Mesenchymal stem cell (in vitro differentiated cells and primary cell): ENCODE data around the gene KDELR1.

ENCODE experiments used
- DNase-seq: peaks from one replicate; pipeline ENCODE4 v3.0.0-alpha.2; 2013
- H2AFZ ChIP-seq: one replicate; pipeline ENCODE4 v1.6.1; 2013; ENCODE audit warnings: low read depth, mild to moderate bottlenecking, control low read depth, inconsistent platforms, low read length, moderate library complexity
- H2AK5ac ChIP-seq: 2 replicates; pipeline ENCODE4 v1.6.1; 2013; ENCODE audit warnings: low read length, moderate library complexity, mild to moderate bottlenecking, inconsistent platforms; ENCODE audit not compliant: severe bottlenecking
- H2BK120ac ChIP-seq: one replicate; pipeline ENCODE4 v1.6.1; 2013; ENCODE audit warnings: low read depth, mild to moderate bottlenecking, inconsistent platforms, low read length, moderate library complexity
- H2BK12ac ChIP-seq, 2 experiments: one replicate each; pipeline ENCODE4 v1.6.1; 2013; ENCODE audit warnings: inconsistent platforms in 2 of 2, low read length in 2 of 2, mild to moderate bottlenecking in 2 of 2, moderate library complexity in 2 of 2, control low read depth in 1 of 2
- H2BK15ac ChIP-seq: one replicate; pipeline ENCODE4 v1.6.1; 2013; ENCODE audit warnings: mild to moderate bottlenecking, low read depth, inconsistent platforms; ENCODE audit not compliant: poor library complexity, severe bottlenecking
- H2BK5ac ChIP-seq: 2 replicates; pipeline ENCODE4 v1.6.1; 2013; ENCODE audit warnings: low read depth, mild to moderate bottlenecking, low read length, control low read depth, inconsistent platforms; ENCODE audit not compliant: poor library complexity, severe bottlenecking
- H3K14ac ChIP-seq, 2 experiments: one replicate each; pipeline ENCODE4 v1.6.1; 2013; ENCODE audit warnings: inconsistent platforms in 2 of 2, low read length in 2 of 2, control low read depth in 1 of 2, mild to moderate bottlenecking in 1 of 2, moderate library complexity in 1 of 2
- H3K18ac ChIP-seq, 2 experiments: one replicate each; pipeline ENCODE4 v1.6.1; 2013; ENCODE audit warnings: inconsistent platforms in 2 of 2, low read length in 2 of 2, control low read depth in 1 of 2, low read depth in 1 of 2, mild to moderate bottlenecking in 1 of 2
- H3K23ac ChIP-seq, 2 experiments: one replicate each; pipeline ENCODE4 v1.6.1; 2013; ENCODE audit warnings: inconsistent platforms in 2 of 2, low read length in 2 of 2, mild to moderate bottlenecking in 2 of 2, moderate library complexity in 2 of 2, control low read depth in 1 of 2
- H3K27ac ChIP-seq: 2 replicates; pipeline ENCODE4 v1.5.1; 2013; ENCODE audit warnings: mild to moderate bottlenecking, moderate library complexity, low read length, control low read depth, inconsistent platforms; ENCODE audit not compliant: poor library complexity, severe bottlenecking
- H3K27me3 ChIP-seq, 2 experiments: 2 replicates each; pipeline versions ENCODE4 v1.6.1 to v1.7.0; 2013; ENCODE audit warnings: low read length in 2 of 2, mild to moderate bottlenecking in 2 of 2, moderate library complexity in 2 of 2, control low read depth in 1 of 2, inconsistent platforms in 1 of 2; ENCODE audit not compliant: control insufficient read depth in 1 of 2, insufficient read depth in 1 of 2
- H3K36me3 ChIP-seq, 2 experiments: 2 replicates each; pipeline versions ENCODE4 v1.6.1 to v1.7.0; 2013; ENCODE audit warnings: low read length in 2 of 2, control low read depth in 1 of 2, inconsistent platforms in 1 of 2, low read depth in 1 of 2, mild to moderate bottlenecking in 1 of 2; ENCODE audit not compliant: insufficient read depth in 2 of 2, control insufficient read depth in 1 of 2
- H3K4ac ChIP-seq, 2 experiments: one replicate each; pipeline ENCODE4 v1.6.1; 2013; ENCODE audit warnings: inconsistent platforms in 2 of 2, low read length in 2 of 2, mild to moderate bottlenecking in 2 of 2, moderate library complexity in 2 of 2, control low read depth in 1 of 2, low read depth in 1 of 2
- H3K4me1 ChIP-seq: 2 replicates; pipeline ENCODE4 v1.6.1; 2013; ENCODE audit warnings: low read depth, low read length, control low read depth; ENCODE audit not compliant: control insufficient read depth, insufficient read depth
- H3K4me2 ChIP-seq: 2 replicates; pipeline ENCODE4 v1.6.1; 2013; ENCODE audit warnings: low read length, mild to moderate bottlenecking, inconsistent platforms; ENCODE audit not compliant: poor library complexity, severe bottlenecking
- H3K4me3 ChIP-seq, 2 experiments: 2 replicates each; pipeline versions ENCODE4 v1.5.1 to v1.7.0; 2013; ENCODE audit warnings: low read length in 2 of 2, mild to moderate bottlenecking in 2 of 2, control low read depth in 1 of 2, low read depth in 1 of 2; ENCODE audit not compliant: insufficient read depth in 1 of 2
- H3K79me1 ChIP-seq: replicated peaks from 2 replicates; pipeline ENCODE4 v1.6.1; 2013; ENCODE audit warnings: mild to moderate bottlenecking, control low read depth, low read length, inconsistent platforms; ENCODE audit not compliant: poor library complexity, severe bottlenecking
- H3K9ac ChIP-seq: 2 replicates; pipeline ENCODE4 v1.7.0; 2013; ENCODE audit warnings: mild to moderate bottlenecking, low read length, moderate library complexity
- H3K9me3 ChIP-seq: 2 replicates; pipeline ENCODE4 v1.7.0; 2013; ENCODE audit warnings: mild to moderate bottlenecking, low read length; ENCODE audit not compliant: control insufficient read depth
- H4K8ac ChIP-seq: one replicate; pipeline ENCODE4 v1.6.1; 2013; ENCODE audit warnings: inconsistent platforms, mild to moderate bottlenecking, low read length, moderate library complexity
- H4K91ac ChIP-seq: one replicate; pipeline ENCODE4 v1.6.1; 2013; ENCODE audit warnings: mild to moderate bottlenecking, low read length, inconsistent platforms
- WGBS: methylation state at CpG from one replicate; pipeline ENCODE4 v1.1.7; 2013; ENCODE audit warnings: mixed read lengths; 5-methylcytosine and 5-hydroxymethylcytosine counted together

The KDELR1 gene

GRCh38 chr19:48348737-48349136, 42.6 kb downstream of the KDELR1 start:
- WGBS: 89% methylated on average over 6 of the region's 7 CpGs
- H2AK5ac ChIP-seq: no peak overlapping the region
- H4K91ac ChIP-seq: no peak overlapping the region
- no peak overlapping the region for H3K23ac ChIP-seq
- H2BK15ac ChIP-seq: no peak overlapping the region
- no peak overlapping the region for H3K27ac ChIP-seq
- H4K8ac ChIP-seq: no peak overlapping the region
- no peak overlapping the region for H3K18ac ChIP-seq
- no peak overlapping the region for H2BK5ac ChIP-seq
- no peak overlapping the region for H2BK12ac ChIP-seq
- no peak overlapping the region for H2AFZ ChIP-seq
- H3K4me1 ChIP-seq: peaks cover 1% of the 10 kb centered on the region
- H2BK120ac ChIP-seq: no peak overlapping the region
- H3K4me2 ChIP-seq: no peak overlapping the region
- H3K14ac ChIP-seq: no peak overlapping the region
- no peak overlapping the region for H3K4me3 ChIP-seq
- DNase-seq: no peak
- no peak overlapping the region for H3K4ac ChIP-seq
- no peak overlapping the region for H3K9ac ChIP-seq
- H3K79me1 ChIP-seq: no peaks in the 10 kb centered on the region
- H3K27me3 ChIP-seq: no peaks in the 10 kb centered on the region
- no peaks in the 10 kb centered on the region for H3K9me3 ChIP-seq
- H3K36me3 ChIP-seq: no peaks in the 10 kb centered on the region

- H2BK15ac ChIP-seq: no peak overlapping the region
- no peak overlapping the region for H3K18ac ChIP-seq
- no peak overlapping the region for H2AK5ac ChIP-seq
- H3K14ac ChIP-seq: no peak overlapping the region
- peaks cover 2% of the 10 kb centered on the region for H3K4me1 ChIP-seq
- no peaks in the 10 kb centered on the region for H3K36me3 ChIP-seq
- H3K4ac ChIP-seq: no peak overlapping the region
- no peak overlapping the region for H3K9ac ChIP-seq
- no peaks in the 10 kb centered on the region for H3K9me3 ChIP-seq
- H2BK12ac ChIP-seq: no peak overlapping the region
- no peaks in the 10 kb centered on the region for H3K79me1 ChIP-seq
- no peak overlapping the region for H3K23ac ChIP-seq
- H3K27me3 ChIP-seq: no peaks in the 10 kb centered on the region
- no peak overlapping the region for H3K27ac ChIP-seq
- H4K91ac ChIP-seq: peak overlapping the region; percentile 18
- H3K4me2 ChIP-seq: no peak overlapping the region
- no peak overlapping the region for H2BK5ac ChIP-seq
- 90% methylated on average over 5 of the region's 5 CpGs for WGBS
- DNase-seq: no peak
- H2AFZ ChIP-seq: no peak overlapping the region
- H2BK120ac ChIP-seq: no peak overlapping the region
- H4K8ac ChIP-seq: no peak overlapping the region
- H3K4me3 ChIP-seq: no peak overlapping the region
Observed at GRCh38 chr19:48348045-48348444, 43.3 kb downstream of the KDELR1 start.

DNA sequence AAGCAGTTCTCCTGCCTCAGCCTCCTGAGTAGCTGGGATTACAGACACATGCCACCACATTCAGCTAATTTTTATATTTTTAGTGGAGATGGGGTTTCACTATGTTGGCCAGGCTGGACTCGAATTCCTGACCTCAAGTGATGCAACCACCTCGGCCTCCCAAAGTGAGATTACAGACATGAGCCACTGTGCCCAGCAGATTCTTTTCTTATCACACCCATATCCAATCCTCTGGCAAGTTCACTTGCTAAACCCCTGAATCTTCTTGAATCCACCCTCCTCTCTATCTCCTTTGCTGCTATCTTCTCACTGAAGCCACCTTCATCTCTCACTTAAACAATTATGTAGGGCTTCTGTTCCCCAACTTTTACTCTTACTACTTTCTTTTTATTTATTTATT, 45.2 kb downstream of the KDELR1 start:
- 96% methylated on average over 2 of the region's 2 CpGs for WGBS

GRCh38 chr19:48344892-48345291, 46.5 kb downstream of the KDELR1 start:
- H3K36me3 ChIP-seq: peaks cover 3 to 10% of the 10 kb centered on the region in 2 experiments
- H3K4me3 ChIP-seq: no peak overlapping the region
- H3K14ac ChIP-seq: no peak overlapping the region
- H3K23ac ChIP-seq: no peak overlapping the region
- no peak overlapping the region for H4K8ac ChIP-seq
- no peak overlapping the region for H3K27ac ChIP-seq
- 97% methylated on average over 6 of the region's 6 CpGs for WGBS
- H3K4me2 ChIP-seq: no peak overlapping the region
- no peak overlapping the region for H2BK12ac ChIP-seq
- H3K4me1 ChIP-seq: peaks cover 14% of the 10 kb centered on the region
- no peaks in the 10 kb centered on the region for H3K27me3 ChIP-seq
- no peak for DNase-seq
- no peak overlapping the region for H2BK5ac ChIP-seq
- H2BK120ac ChIP-seq: no peak overlapping the region
- no peak overlapping the region for H3K9ac ChIP-seq
- H2AK5ac ChIP-seq: no peak overlapping the region
- H2BK15ac ChIP-seq: no peak overlapping the region
- no peak overlapping the region for H4K91ac ChIP-seq
- no peak overlapping the region for H3K4ac ChIP-seq
- no peaks in the 10 kb centered on the region for H3K9me3 ChIP-seq
- no peak overlapping the region for H3K18ac ChIP-seq
- no peaks in the 10 kb centered on the region for H3K79me1 ChIP-seq
- H2AFZ ChIP-seq: no peak overlapping the region

More for the DNA sequence above, 45.2 kb downstream of the KDELR1 start:
- Histone ChIP-seq H3K27ac (no peak overlapping the region), H3K27me3 (no peaks in the 10 kb centered on the region), H3K4me3 (no peak overlapping the region), H3K4ac (no peak overlapping the region), H3K79me1 (no peaks in the 10 kb centered on the region), H3K4me2 (no peak overlapping the region), H4K91ac (no peak overlapping the region), H2AK5ac (no peak overlapping the region), H2BK5ac (no peak overlapping the region), H3K4me1 (peaks cover 9% of the 10 kb centered on the region), H4K8ac (no peak overlapping the region), H3K23ac (no peak overlapping the region), H3K9ac (no peak overlapping the region), H3K36me3 (peaks cover 3 to 10% of the 10 kb centered on the region in 2 experiments), H2AFZ (no peak overlapping the region), H2BK120ac (no peak overlapping the region), H3K18ac (no peak overlapping the region), H2BK12ac (no peak overlapping the region), H2BK15ac (no peak overlapping the region), H3K9me3 (no peaks in the 10 kb centered on the region), H3K14ac (no peak overlapping the region)
- no peak for DNase-seq
